Activated T-helper 1 cell treated with anti-CD3 and anti-CD28 coated beads, Interleukin-2, amount 50 U/mL, for 16 hours (primary cell): ENCODE measurements around the gene GNG2.

Experiments used
- DNase-seq, 2 donors: peaks; one replicate each; pipeline ENCODE4 v3.0.0-alpha.2; 2020; ENCODE audit warnings: low read depth in 1 of 2, low spot score in 1 of 2

Gene GNG2

DNA sequence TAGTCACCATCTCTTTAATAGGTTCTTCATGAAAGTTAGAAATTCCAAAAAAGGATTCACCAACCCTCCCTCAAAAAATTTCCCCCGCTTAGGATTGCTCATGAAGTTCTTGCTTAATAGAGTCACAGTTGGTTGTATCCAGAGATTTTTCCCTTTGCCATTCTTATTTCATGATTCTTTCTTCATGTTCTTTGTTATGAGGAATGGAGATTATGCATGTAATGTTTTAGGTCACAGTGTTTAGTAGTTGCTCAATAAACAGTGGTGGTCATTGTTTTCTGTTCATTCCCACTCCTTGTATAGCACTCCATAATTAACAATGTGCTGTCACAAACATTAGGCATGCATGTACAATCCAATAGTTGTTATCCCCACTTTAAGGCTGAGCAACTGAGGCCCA, 77.7 kb downstream of the GNG2 start:
- no peak for DNase-seq

DNA sequence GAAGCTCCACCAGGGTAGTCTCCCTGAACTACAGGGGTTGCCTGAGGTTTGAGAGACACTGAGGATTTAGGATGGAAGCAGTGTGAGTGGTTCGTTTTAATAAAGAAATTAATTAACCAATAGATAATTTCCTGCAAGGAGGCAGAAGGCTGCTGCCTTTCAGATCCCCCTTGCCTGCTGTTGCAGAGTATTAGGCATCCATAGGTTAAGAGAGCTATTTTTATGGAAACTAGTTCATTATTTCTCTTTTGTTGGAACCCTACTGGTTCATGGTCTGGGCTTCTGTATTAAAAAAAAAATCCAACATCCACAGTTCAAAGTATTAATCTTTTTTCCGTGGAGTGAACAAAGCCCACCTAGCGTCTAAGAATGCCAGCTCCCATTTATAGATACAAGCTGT, 78.4 kb downstream of the GNG2 start:
- DNase-seq, result no peak

- no peak for DNase-seq
Observed at GRCh38 chr14:51939226-51939625, 78.8 kb downstream of the GNG2 start.

- DNase-seq, result no peak
Observed at GRCh38 chr14:51939755-51940301, 79.4 kb downstream of the GNG2 start.

DNA sequence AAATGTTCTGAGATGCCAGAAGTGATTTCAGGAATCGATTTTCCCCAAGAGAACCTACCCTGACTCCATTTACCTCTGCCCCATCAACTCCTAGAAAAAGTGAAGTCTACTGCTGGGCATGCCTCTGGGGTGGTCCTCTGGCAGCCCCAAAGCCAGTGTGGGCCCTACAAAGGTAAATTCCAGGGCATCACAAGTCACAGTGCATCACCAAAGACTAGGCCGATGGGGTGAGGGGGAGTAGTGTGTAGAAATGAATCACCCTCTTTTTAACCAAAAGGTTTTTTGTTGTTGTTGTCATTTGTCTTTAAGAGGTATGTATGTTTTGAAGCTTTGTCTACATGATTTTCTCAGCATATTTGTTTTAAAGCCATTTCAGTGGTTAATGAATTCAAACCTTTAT, 82.6 kb downstream of the GNG2 start:
- no peak for DNase-seq

DNA sequence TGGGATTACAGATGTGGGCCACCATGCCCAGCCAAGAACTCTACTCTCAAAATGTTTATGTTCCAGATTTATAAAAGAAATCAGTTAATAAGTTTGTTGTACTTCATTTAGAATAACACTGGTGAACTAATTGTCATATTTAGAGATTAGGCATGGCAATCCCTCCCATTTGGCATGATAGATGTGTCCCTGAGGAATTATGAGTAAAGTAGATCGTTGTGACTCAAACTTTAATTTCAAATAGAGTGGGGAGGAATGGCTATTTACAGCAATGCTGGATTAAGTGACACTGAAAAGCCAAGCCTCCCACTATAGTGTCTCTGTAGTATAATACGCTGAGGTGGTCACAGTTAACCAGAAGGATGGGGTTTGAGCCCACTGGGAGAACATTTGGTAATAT, 89.6 kb downstream of the GNG2 start:
- DNase-seq, result no peak

GRCh38 chr14:51951656-51952055, 91.2 kb downstream of the GNG2 start:
- no peak for DNase-seq

- no peak for DNase-seq
Observed at GRCh38 chr14:51954031-51954430, 93.6 kb downstream of the GNG2 start.

GRCh38 chr14:51954657-51955056, 94.2 kb downstream of the GNG2 start:
- no peak for DNase-seq

DNA sequence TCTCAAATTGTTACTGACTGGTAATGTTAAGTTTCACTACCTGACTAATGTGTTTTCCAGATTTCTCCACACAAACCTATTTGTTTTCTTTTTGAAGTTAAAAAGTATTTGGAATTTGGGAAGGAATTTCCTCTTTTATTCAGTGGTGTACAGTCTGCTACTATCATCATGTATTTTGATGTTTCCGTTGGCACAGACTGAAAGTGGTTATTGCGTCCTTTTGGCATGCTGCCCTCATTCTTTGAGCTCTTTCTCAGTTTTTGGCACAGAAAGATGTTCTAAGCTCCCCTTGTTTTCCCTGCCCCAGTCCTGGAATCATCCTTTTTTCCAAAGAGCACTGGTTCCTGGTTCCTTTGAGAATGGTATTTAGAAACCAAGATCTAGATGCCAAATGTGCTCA, 97.5 kb downstream of the GNG2 start:
- DNase-seq, result no peak

DNA sequence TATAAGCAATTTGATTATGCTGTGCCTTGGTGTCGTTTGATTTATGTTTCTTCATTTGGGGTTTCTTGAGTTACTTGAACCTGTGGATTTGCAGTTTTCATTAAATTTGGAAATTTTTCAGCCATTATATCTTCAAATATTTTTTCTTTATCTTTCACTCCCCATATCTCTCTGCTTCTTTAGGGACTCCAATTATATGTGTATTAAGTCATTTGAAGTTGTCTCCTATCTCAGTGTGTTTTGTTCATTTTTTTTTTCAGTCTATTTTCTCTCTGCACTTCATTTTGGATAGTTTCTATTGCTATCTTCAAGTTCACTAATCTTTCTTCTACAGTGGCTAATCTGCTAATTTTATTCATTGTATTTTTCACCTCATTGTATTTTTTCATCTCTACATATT, 99.5 kb downstream of the GNG2 start:
- no peak for DNase-seq

- DNase-seq, result no peak
Observed at GRCh38 chr14:51960866-51961265, 100.5 kb downstream of the GNG2 start.

GRCh38 chr14:51962711-51963110, 102.3 kb downstream of the GNG2 start:
- no peak for DNase-seq

GRCh38 chr14:51963286-51963685, 102.9 kb downstream of the GNG2 start:
- no peak for DNase-seq

- no peak for DNase-seq
Observed at GRCh38 chr14:51967521-51967920, 107.1 kb downstream of the GNG2 start.

DNA sequence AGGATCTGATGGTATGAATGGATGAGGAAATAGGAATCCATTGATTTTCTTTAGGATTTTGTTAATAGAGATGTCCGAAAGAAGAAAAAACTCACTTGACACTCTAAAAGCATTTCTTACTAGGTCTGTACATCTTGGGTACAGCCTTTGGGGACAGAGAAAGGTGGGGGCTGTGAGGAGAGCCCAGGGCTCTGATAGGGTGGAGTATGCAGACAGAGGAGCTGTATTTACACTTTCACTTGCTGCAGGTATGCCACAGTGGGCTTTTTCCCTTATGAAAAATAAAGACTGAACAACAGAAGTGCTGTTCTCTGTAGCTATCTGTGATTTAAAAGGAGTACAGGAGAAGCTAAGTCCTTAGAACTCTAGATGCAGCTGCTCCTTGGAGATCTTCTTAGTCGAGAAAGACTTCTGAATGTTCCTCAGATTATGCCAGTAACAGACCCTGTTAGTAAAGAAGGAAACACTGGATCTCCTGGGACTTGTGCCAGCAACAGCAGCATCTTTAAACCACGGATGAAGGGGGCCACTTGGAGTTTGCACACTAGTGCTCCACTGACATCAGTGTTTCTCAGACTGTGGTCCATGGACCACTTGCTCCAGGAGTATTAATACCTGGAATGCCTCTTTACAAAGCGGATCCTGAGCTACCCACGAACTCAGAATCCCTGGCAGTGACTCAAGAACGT, 109.6 kb downstream of the GNG2 start:
- DNase-seq, result no peak

DNA sequence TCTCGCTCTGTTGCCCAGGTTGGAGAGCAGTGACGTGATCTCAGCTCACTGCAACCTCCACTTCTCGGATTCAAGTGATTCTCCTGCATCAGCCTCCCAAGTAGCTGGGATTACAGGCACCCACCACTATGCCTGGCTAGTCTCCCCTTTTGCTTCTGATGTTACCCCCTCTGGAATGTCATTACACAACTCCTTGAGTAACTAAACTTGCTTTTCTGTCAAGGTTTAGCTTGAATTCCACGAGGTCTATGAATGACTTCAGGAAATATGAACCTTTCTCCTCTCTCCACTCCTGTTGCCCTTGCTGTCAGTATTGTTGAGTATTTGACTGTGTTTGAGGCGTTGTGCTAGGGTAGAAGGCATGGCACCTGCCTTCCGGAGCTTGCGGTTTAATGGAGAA, 112.2 kb downstream of the GNG2 start:
- DNase-seq, result no peak

DNA sequence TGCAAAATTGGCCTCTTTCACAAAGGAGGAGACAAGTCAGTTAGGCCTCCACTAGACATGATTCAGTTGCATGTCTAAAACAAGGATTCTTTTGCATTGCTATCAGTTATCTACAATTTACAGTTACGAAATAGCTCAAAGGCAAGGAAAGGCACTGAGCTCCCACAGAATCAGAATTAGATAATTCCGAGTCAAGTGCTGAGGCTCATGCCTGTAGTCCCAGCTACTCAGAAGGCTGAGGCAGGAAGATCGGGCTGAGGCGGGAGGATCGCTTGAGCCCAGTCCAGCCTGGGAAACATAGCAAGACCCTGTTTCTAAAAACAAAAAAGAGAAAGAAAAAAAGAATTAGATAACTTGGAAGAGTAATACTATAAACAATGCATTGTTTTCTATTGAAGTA, 116.7 kb downstream of the GNG2 start:
- DNase-seq, result no peak

GRCh38 chr14:51978681-51979085, 118.3 kb downstream of the GNG2 start:
- DNase-seq, result no peak

DNA sequence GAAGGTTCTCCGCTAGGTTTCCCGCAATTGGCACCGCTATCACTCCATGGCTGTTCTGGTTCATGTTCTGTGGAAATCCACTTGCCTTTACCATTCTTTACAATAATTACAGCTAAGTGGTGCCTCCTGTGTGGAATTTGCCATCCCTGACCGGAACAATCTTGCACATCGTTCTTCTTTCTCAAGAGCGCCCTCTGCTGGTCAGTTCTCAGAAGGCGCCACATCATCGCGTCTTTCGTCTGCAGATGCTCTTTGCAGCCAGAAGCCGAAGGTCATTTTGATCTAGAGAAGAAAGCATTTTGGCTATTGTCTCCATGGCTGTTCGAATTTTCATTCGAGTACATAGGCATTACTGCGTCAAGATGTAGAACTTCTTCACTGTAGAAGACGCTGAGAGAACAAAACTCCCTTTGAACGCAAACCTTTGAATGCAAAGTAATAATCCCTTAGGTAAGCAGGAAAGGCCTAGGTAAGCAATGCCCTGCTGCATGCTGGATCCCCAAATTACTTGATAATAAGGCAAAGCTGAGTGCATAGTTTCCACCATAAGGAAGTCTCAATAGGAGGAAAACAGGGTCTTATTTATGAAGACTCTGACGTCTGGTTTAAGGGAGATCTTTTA, 118.8 kb downstream of the GNG2 start:
- DNase-seq, result peak; percentile 69 to 73

DNA sequence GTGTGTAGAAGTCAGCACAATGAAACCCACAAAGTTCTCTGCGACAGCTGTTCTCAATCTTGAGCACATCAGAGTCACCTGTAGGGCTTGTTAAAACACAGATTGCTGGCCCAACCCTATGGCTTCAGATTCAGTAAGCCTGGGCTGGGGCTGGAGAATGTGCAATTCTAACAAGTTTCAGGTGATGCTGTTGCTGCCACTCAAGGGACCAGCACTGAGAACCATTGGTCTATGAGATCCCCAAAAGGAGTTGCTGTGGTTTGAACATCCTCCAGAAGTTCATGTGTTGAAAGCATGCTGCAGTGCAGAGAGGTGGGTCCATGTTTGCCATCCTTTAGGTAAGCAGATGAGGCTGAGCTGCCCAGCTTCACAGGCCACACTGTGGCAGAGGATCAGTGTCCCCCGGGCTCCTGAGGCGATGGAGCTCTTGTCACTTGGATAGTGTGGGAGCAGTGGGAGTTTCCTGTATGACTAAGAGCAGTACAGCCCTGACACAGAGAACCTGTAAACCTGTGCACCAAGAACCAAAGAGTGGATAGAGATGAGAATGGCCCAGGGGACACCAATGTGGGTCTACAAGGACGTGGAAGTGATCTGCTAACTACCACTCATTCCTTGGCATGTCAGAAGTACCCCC, 120.9 kb downstream of the GNG2 start:
- no peak for DNase-seq

DNA sequence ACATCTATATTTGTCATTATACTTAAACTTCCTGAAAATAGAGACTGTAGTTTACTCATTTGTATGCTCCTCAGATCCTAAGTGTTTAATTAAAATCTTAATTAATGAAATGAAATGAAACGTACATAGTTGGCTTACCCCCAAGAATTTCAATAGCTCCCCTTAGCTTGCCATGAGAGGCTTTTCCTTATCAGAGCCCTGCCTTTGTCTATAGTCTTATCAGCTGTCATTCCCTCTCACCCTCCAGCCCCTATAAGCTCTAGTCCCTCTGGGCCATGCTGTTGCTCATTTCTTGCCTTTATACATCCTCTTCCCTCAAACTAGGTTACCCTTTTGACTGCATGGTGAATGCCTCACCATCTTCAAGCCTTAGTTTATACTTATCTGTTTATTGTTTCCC, 127.8 kb downstream of the GNG2 start:
- no peak for DNase-seq
